ENCODE data around the gene ZDHHC1.

The ZDHHC1 gene

GRCh38 chr16:67415872-67416793, at the start of gene ZDHHC1:
Gene ZDHHC1 (minus strand): TSS chr16:67416477. CDS start chr16:67407775, 8,702 bp downstream.
- DNase-seq (ENCODE audit: low read depth): no peak

- DNase-seq (ENCODE audit: low read depth): no peak
Measured at GRCh38 chr16:67464565-67464964, 48.3 kb upstream of the ZDHHC1 start.

GRCh38 chr16:67463691-67464090, 47.4 kb upstream of the ZDHHC1 start:
- no peak for DNase-seq (ENCODE audit: low read depth)

GRCh38 chr16:67463059-67463458, 46.8 kb upstream of the ZDHHC1 start:
- no peak for DNase-seq (ENCODE audit: low read depth)

- DNase-seq (ENCODE audit: low read depth): no peak
Measured at GRCh38 chr16:67462279-67462655, 46.0 kb upstream of the ZDHHC1 start.

GRCh38 chr16:67461600-67462278, 45.5 kb upstream of the ZDHHC1 start:
- no peak for DNase-seq (ENCODE audit: low read depth)

GRCh38 chr16:67460961-67461360, 44.7 kb upstream of the ZDHHC1 start:
- no peak for DNase-seq (ENCODE audit: low read depth)

- no peak for DNase-seq (ENCODE audit: low read depth)
Measured at GRCh38 chr16:67460168-67460567, 43.9 kb upstream of the ZDHHC1 start.

GRCh38 chr16:67459861-67460150, 43.5 kb upstream of the ZDHHC1 start:
- DNase-seq (ENCODE audit: low read depth): no peak

- no peak for DNase-seq (ENCODE audit: low read depth)
Measured at GRCh38 chr16:67459066-67459860, 43.0 kb upstream of the ZDHHC1 start.

GRCh38 chr16:67458121-67458641, 41.9 kb upstream of the ZDHHC1 start:
- DNase-seq (ENCODE audit: low read depth): no peak

GRCh38 chr16:67457611-67458010, 41.3 kb upstream of the ZDHHC1 start:
- DNase-seq (ENCODE audit: low read depth): no peak

GRCh38 chr16:67456391-67457081, 40.3 kb upstream of the ZDHHC1 start:
- no peak for DNase-seq (ENCODE audit: low read depth)

GRCh38 chr16:67454852-67455251, 38.6 kb upstream of the ZDHHC1 start:
- DNase-seq (ENCODE audit: low read depth): no peak

GRCh38 chr16:67454104-67454503, 37.8 kb upstream of the ZDHHC1 start:
- DNase-seq (ENCODE audit: low read depth): no peak

- no peak for DNase-seq (ENCODE audit: low read depth)
Measured at GRCh38 chr16:67451704-67452435, 35.6 kb upstream of the ZDHHC1 start.

GRCh38 chr16:67451061-67451703, 34.9 kb upstream of the ZDHHC1 start:
- DNase-seq (ENCODE audit: low read depth): no peak

GRCh38 chr16:67449739-67450138, 33.5 kb upstream of the ZDHHC1 start:
- no peak for DNase-seq (ENCODE audit: low read depth)

GRCh38 chr16:67449336-67449735, 33.1 kb upstream of the ZDHHC1 start:
- DNase-seq (ENCODE audit: low read depth): no peak

- no peak for DNase-seq (ENCODE audit: low read depth)
Measured at GRCh38 chr16:67448580-67448979, 32.3 kb upstream of the ZDHHC1 start.

Data from HS-5 (cell line).